Epithelial cell of proximal tubule (primary cell): ENCODE results near the gene SORL1-AS1.

Source experiments
- DNase-seq: peaks from one replicate; pipeline ENCODE4 v3.0.0-alpha.2; 2011; ENCODE audit warnings: low read depth
- H3K4me3 ChIP-seq: 2 replicates; pipeline ENCODE4 v1.5.1; 2011; ENCODE audit warnings: low read depth, mild to moderate bottlenecking, low read length
- TF ChIP-seq, protein P1 (sequence below): conservative IDR thresholded peaks from 2 replicates; pipeline ENCODE4 v1.5.1; 2012; ENCODE audit warnings: low read depth, mild to moderate bottlenecking, low read length

SORL1-AS1 gene

DNA sequence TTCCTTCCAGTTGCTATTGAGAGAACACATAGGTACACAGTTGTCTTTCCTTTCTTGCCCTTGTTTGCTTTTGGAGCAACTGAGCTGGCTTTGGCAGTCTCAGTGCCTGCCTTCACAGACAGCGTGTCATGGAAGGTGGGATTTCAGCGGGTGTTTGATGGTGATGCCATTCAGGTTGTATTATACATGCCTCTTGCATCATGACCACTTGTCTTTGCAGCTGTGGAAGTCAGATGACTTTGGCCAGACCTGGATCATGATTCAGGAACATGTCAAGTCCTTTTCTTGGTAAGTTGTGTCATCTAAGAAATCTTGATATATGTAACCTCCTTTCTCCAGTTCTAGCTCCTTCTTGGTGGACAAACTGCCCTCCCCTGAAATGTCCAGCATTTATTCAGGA lies 37.1 kb upstream of the SORL1-AS1 start:
- H3K4me3 ChIP-seq = no peak overlapping the region
- DNase-seq = no peak
- TF ChIP-seq, protein P1, sequence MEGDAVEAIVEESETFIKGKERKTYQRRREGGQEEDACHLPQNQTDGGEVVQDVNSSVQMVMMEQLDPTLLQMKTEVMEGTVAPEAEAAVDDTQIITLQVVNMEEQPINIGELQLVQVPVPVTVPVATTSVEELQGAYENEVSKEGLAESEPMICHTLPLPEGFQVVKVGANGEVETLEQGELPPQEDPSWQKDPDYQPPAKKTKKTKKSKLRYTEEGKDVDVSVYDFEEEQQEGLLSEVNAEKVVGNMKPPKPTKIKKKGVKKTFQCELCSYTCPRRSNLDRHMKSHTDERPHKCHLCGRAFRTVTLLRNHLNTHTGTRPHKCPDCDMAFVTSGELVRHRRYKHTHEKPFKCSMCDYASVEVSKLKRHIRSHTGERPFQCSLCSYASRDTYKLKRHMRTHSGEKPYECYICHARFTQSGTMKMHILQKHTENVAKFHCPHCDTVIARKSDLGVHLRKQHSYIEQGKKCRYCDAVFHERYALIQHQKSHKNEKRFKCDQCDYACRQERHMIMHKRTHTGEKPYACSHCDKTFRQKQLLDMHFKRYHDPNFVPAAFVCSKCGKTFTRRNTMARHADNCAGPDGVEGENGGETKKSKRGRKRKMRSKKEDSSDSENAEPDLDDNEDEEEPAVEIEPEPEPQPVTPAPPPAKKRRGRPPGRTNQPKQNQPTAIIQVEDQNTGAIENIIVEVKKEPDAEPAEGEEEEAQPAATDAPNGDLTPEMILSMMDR = no peak

DNA sequence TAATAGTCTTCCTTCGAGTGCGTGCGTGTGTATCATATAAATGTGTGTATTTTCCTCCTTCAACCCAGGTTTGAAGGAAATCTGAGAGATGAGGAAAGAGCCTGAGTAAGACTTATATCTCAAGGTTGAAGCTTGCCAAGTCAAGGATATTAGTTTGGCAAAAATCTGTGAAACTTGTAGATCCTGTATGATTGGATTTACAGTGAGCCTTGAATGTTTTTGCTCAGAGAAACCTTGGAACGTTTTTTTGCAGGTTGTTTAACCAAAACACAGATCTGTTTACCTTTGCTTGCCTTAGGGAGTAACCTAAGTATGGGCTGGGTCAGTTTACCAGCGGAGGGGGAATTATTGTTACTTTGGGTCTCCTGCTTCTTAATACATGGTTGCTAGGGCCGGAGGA lies 35.9 kb upstream of the SORL1-AS1 start:
- H3K4me3 ChIP-seq = no peak overlapping the region
- TF ChIP-seq, protein P1 = no peak
- no peak for DNase-seq

DNA sequence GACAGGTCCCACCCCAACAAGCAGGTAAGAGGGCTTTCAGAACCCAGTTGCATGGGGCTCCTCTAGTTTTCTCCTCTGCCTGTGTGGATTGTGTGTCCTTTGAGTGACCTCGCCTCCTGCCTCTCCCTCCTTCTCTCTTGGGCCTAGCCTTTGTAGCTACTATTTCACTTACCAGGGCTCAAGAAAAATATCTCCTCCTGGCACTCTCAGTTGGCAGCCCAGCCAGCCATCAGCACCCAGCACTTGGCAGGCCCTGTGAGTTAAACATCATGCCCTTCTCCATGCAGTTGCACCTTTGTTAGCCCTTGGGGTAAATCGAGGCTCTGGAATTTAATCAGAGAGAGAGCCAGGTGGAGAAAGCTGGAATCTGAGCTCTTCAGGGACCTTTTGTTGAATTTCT lies 35.4 kb upstream of the SORL1-AS1 start:
- no peak overlapping the region for H3K4me3 ChIP-seq
- DNase-seq = no peak
- TF ChIP-seq, protein P1 = no peak

DNA sequence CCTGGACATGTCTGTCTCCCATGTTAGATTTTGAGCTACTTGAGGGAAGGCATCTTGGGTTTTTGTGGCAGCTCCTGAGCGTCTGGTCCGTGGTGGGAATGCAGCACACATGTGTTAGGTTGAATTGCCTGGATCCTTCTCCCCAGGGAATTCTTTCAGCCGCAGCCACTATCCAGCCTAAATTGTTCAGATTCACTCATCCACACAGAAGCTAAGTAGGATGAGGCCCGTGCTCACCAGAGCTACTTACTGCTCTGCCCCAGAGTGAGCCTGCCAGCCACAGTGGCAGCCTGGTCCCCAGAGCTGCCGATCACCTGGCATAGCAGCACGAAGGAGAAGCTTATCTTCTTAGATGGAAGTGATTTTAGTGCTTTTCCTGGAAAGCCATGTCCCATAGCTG lies 34.4 kb upstream of the SORL1-AS1 start:
- TF ChIP-seq, protein P1 = no peak
- H3K4me3 ChIP-seq = no peak overlapping the region
- DNase-seq = no peak

DNA sequence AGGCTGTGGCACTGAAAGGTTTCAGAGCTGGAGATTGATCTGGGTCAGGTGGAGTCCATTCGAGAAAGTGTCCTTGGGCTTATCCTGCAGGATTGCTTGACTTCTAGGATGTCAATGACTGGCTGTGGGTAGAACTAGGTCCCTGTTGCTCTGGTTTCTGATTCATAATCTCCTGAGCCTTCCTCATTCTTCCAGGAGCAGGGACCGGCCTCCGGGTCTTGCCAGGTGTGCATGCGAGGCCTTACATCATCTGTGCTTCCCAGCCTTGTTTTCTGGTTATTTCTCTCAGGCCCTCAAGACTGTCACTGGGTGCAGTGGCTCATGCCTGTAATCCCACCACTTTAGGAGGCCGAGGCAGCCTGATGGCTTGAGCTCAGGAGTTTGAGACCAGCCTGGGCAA lies 33.3 kb upstream of the SORL1-AS1 start:
- H3K4me3 ChIP-seq = no peak overlapping the region
- TF ChIP-seq, protein P1 = no peak
- DNase-seq = no peak

DNA sequence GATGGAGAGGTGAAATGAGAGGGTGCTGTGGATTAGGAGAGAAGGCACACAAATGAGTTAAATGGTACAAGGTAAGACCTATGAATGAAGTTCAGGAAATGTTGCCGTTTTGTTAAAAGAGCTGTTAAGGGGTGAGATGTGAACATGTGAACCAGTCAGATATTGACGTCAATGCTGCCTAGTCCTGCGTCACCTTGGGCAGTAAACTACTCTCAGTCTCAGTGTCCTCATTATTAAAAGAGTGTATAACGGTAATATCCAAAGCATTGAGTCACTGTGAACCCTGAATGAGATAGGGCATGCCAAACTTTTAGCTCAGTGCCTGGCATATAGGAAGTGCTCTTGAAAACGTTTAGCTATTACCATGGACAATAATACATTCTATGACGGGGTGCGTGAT lies 32.4 kb upstream of the SORL1-AS1 start:
- TF ChIP-seq, protein P1 = no peak
- H3K4me3 ChIP-seq = no peak overlapping the region
- DNase-seq = no peak

DNA sequence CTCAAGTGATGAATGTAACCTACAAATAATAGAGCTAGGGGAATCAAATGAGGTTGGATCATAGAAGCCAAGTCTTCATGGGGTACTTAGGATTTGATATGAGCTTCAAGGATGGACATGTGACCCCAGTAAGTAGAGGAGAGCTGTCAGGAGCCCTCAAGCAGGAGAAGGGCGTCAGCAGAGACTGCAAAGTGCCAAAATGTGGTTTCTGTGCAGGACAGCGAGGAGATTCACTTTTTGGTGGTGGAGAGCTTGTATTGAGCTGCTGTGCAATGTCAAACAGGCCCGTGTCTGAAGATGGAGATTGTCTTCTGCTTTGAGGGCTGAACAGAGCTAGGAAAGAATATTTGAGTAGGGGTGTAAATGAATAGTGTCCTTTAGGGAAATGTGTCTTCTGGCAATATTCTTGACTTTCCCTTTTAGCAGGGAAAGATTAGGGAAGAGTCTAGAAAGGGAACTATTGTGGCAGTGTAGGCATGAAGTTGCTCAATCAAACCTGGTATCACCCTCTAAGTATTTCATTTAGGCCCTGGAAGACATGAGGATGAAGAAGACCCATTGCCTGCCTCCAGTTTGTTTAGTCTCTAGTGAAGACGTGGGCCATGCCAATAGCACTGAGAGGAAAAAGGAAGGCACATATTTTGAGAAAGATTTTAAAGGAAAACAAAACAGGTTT lies 31.2 kb upstream of the SORL1-AS1 start:
- TF ChIP-seq, protein P1 = no peak
- DNase-seq = no peak

More for the DNA sequence above, 31.2 kb upstream of the SORL1-AS1 start:
- H3K4me3 ChIP-seq = no peak overlapping the region
